ENCODE results near the gene SPOUT1.

Gene SPOUT1

DNA sequence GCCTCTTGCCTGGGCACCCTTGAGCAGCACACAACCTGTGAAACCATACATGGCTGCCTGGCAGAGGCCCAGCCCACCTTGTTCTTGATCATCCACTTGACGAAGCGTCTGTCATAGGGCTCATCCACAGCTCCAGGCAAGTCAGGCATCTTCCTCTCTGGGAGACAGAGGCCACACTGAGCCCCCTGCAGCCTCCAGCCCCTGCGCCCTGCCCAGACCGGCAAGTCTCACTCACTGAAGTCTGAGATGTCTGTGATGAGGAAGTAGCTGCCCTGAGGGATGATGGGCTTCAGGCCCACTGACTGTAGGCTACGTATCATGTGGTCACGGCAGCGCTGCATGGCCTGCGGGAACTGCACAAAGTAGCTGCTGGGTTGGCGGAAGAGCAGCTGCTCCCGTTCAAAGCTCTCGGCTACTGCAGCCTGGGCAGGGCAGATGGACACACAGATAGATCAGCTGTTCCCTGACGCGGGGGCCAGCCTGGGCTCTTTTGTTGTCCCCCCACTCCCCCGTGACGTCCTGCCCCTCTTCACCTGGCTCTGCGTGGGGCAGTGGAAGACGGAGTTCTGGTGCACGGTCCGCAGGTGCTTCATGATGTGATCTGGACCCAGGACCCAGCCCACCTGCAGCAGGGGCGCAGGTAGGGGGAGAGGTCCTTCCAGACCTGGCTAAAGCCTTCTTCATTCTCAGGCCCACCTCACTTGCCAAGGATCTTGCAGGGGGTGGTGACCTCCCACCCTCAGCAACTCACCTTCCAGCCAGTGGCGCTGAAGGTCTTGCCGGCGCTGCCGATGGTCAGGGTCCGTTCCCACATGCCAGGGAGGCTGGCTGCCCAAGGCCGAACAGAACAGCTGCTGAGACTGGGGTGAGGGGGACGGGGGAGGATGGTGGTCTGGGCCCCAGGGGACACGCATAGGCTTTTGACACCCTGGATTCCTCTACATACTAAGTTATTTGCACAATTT lies 5.9 kb upstream of the SPOUT1 start:
- no peak for FAIRE-seq

DNA sequence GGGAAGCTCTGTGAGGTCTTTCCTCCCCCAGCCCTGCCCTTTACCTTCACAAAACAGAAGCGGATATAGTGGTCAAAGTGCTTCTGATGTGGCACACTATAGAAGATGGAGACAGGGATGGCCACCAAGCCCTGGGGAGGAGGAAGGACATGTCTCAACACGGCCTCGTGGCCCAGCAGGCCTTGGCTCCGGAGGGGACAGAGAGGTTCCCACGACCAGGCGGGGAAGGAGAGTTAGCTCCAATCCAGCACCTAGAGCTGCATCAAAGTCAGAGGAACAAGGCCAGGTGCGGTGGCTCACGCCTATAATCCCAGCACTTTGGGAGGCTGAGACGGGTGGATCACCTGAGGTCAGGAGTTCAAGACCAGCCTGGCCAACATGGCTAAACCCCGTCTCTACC lies 4.1 kb upstream of the SPOUT1 start:
- no peak for FAIRE-seq

DNA sequence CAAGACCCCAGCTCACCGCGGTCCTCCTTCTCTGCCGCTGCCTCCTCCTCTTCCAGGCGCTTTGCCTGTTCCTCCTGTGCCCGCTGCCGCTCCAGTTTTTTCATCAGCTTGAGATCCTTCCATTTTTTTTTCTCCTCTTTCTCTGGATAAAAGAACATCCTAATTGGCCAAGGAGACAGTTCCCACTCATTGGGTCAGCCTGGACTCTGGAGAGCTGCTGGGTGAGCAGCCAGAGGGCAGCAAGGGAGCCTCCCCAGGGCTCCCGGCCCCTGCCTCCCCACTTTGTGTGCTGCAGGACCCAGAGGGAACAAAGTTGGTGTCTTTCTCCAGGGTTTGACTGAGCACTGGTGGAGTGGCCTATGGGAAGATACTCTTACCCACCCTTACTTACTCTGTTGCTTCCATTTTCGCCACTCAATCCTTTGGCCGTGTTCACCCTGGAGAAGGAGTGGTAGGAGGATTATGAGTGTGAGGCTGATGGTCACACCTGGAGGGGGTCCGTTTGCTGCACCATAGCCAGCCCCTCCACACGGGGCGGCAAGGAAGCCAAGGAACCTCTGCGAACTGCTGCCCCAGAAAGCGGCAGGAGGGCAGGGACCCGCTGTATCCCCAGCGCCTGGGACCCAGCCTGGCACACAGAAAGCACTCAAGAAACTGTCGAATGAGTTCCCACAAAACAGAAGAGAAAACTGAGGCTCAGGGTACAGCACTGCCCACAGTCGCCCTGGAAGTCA lies 708 bp downstream of the SPOUT1 start:
- no peak for FAIRE-seq

DNA sequence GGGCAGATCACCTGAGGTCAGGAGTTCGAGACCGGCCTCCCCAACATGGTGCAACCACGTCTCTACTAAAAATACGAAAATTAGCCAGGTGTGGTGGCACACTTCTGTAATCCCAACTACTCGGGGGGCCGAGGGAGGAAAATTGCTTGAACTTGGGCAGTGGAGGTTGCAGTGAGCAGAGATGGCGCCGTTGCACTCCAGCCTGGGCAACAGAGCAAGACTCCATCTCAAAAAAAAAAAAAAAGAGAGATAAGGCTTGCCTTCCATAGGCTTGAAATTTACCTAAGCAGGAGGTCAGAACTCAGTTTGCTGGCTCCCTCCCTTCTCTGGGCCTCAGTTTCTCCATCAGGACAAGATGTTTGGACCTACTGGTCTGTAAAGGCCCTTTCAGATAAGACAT lies 1.3 kb downstream of the SPOUT1 start:
- FAIRE-seq = no peak

DNA sequence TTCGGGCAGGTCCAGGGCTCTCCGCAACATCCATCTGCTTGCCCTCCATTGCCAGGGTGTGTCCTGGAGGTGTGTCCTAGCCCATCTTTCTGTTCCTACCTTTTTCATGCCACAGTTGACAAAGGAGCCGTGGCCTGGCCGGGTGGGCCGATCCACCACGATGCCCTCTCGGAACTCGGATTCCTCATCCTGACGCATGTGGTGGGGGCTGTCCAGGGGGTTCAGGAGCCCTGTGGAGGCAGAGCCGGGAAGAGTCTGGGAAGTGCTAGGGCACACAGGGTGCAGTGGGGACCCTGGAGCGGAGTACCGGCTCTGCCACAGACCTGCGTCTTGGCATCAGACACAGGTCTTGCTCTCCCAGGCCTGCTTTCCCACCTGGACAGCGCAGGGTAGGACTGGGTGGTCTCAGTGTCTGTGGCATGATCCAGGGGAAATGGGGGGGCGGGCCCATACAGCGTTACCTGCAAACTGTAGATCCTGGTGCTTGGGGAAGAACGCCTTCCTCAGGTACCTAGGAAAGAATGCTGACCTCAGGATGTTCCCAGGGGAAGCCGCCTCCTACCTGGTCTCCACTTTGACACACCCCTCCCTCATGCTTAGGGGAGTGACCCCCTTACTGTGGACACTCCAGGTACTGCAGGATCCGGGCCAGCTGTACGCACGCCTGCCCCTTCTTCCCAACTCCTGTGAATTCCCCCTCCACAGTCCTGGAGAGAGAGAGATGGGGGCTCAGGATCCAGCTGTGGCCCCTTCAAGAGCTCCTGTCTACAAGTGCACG lies 3.5 kb downstream of the SPOUT1 start:
- FAIRE-seq = no peak

DNA sequence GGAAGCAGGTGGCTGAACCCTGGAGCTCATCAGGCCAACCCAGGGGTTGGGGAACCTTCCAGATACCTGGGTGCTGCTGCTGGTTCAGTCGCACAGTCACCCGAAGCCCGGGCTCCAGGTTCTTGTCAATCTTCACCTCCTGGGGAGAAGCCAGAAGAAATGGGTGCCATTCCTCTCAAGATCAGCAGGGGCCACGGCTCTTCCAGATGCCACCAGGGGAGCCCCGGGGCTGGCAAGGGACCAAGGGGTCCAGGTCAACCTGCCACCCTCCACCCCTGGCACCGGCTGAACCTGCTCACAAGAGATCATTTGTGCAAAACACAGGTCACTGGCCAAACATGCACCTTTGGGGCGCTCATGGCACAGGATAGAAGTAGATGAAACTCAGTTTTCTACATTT lies 4.7 kb downstream of the SPOUT1 start:
- FAIRE-seq = no peak

DNA sequence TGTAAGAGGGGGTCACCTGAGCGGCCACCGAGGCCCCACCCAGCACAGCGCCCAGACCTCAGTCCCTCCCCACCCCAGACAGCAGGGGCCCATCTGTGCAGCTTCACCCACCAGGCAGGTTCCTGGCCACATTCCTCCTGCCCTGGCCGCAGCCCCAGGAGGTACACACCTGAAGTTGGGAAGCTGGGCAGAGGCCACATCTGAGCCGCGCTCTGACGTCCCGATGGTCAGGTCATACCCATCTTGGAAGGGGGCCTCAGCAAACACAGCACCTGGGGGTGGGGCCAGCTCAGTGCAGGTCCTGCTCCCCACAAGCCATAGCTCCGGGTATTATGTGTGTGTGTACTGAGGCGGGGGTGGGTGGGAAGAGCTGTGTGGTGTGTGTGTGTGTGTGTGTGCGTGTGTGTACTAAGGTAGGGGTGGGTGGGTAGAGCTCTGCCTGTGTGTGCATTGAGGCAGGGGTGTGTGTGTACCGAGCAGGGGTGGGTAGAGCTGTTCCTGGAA lies 5.6 kb downstream of the SPOUT1 start:
- no peak for FAIRE-seq

DNA sequence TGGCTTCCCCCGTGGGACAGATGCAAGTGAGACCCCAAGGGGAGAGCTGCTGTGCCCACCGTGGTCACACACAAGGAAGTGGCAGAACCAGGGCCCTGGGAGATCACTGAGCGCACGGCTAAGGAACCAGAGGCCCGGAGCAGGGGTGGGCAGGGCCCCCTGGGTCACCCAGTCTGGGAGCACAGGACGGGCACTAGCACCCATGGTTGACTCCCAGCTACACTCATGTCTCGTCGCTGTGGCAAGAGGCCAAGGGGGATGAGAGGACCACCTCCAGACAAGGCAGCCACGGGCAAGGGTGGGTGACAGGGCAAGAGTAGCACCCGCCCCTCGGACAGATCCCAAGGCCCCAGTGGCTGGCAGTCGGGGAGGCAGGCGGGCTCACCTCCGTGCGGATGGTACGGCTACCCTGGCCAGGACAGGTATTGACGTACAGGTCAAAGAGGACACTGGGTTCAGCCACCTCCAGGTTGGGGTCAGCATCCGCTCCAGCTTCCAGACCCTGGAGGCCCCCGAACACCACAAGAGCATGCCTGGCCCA lies 6.2 kb downstream of the SPOUT1 start:
- FAIRE-seq = no peak

DNA sequence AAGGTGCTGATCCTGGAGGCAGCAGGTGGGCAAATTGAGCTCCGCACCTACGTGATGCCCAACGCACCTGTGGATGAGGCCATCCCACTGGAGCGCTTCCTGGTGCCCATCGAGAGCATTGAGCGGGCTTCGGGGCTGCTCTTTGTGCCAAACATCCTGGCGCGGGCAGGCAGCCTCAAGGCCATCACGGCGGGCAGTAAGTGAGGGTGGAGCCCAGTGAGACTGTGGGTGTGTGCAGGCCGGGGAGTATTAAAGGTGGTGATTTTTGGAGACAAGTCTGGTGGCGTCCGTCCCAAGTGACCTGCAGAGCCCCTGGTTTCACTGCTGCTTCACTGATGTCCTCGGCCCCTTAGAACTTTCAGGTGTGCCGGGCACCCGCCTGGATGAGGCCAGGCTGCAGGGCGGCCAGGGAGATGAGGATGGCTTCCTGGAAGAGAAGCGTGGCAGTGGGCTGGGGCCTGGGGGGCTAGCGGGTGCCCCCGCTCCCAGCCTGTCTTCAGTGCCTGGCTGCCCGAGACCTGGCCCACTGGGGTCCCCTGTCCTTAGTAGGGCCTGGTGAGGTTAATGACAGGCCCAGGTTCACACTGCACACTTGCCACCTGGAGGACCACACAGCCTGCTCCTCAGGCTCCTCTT lies 7.1 kb downstream of the SPOUT1 start:
- FAIRE-seq = no peak

DNA sequence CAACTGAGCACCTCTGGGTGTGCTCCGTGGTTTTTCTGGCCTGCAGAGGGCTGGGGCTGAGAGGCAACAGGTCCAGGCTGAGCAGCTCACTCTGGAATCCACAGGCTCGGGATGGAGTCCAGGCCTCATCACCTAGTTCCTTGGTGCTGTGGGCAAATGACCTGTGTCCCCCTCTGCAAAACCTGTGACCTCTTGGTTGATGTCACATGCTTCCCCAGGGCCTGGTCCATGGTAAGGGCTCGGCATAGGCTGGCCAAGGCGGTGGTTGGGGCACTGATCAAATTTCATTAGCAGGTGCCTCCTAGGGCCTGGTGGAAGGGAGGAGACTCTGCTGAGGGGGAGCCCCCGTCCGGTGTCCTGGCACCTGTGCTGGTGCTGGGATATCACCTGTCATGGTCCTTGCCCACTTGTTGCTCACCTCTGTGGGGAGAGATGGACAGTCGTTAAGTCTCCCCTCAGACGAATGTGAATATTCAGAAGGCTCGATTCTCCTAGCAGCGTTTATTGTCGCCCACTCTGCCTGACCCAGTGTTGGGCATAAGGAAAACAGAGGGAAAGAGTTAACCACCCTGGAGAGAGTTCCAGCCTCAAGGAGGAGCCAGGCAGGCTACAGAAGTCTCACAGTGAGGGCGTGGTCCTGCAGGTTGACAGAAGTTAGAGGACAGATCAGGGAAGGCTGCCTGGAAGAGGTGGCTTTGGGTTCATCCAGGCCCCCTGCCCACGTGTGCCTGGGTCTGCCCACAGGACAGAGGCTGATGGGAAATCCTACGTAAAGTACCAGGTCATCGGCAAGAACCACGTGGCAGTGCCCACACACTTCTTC lies 7.8 kb downstream of the SPOUT1 start:
- no peak for FAIRE-seq

DNA sequence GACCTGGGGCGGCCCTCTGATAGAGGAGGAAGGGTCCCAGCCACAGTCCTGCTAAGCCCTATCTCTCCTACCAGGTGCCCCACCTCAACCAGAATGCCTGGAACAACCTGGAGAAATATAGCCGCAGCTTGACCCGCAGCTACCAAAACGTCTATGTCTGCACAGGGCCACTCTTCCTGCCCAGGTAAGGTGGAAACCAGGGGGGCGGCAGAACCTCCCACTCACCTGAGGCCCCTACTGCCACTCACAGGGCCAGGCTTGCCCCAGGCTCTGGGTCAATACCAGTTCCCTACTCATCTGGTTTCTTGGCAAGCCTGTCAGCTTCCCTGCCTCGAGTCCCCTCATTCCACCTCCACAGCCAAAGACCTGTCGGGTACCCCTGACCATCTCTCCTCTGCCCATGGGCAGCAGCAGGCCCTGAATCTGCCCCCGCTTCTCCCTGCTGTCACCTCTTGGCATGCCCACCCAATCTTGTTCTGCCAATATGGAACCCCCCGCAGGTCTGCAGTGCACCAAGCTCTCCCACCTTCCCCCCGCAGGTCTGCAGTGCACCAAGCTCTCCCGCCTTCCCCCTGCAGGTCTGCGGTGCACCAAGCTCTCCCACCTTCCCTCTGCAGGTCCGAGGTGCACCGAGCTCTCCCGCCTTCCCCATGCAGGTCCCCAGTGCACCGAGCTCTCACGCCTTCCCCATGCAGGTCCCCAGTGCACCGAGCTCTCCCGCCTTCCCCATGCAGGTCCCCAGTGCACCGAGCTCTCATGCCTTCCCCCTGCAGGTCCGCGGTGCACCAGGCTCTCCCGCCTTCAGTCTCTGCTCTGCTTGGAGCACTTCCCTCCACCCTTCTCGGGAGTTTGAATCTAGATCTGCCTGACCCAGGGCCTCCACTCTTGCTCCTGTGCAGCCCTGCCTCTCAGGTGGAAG lies 8.7 kb downstream of the SPOUT1 start:
- FAIRE-seq = no peak

DNA sequence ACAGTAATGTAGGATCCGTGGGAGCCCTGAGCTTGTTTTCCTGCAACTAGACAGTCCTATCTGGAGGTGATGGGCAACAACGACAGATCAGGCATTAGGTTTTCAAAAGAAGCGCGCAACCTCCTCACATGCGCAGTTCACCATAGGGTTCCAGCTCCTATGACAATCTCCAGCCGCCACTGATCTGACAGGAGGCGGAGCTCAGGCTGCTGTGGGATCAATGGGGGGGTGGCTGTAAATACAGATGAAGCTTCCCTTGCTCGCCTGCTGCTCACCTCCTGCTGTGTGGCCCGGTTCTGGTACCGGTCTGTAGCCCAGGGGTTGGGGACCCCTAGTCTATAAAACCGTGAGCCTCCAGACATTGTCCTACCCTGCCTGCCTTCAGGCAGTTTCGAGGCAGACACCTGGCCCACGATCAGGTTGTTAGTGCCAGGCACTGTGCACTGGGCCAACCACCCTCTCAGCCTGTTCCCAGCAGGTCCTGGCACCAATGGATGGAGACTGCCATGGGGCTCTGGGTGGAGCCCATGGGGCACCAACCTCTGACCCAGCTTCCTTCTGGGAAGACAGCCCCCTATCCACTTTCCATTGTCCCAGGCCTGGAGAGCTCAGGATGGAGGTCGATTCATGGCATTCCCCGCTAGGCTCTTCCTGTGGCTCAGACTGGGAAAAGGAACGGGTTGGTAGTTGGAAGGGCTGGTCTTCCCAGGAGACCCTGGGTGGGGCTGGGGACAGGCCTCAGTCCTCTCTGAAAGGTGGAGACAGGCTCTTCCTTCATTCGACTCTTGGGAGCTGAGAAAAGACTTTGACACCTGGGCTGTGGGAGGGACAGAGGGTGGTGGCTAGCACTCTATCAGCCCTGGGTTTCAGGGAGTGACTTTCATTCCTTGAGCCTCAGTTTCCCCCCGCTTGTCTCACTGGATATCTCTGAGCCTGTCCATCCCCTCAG lies 9.6 kb downstream of the SPOUT1 start:
- FAIRE-seq = no peak

DNA sequence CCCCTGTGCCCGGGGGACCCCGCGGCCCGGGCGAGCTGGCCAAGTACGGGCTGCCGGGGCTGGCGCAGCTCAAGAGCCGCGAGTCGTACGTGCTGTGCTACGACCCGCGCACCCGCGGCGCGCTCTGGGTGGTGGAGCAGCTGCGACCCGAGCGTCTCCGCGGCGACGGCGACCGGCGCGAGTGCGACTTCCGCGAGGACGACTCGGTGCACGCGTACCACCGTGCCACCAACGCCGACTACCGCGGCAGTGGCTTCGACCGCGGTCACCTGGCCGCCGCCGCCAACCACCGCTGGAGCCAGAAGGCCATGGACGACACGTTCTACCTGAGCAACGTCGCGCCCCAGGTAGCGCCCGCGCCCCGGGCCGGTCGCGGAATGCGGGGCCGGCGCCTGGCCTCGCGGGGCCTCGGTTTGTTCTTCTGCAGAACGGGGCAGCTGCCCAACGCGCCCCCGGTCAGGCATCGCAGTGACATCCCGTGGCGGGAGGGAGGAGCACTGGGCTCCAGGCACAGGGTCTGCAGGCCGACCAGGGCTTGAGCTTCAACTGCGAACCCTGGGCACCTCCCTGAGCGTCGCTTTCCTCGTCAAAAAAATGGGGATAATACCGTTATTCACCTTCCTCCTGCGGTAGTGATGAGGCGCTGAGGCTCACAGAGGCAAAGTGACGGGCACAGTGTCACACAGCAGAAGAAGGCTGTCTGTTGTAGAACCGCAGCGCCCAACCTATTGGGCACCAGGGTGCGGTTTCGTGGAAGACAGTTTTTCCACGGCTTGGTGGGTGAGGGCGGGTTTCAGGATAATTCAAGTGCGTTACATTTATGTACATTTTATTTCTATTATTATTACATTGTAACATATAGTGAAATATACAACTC lies 10.5 kb downstream of the SPOUT1 start:
- no peak for FAIRE-seq

DNA sequence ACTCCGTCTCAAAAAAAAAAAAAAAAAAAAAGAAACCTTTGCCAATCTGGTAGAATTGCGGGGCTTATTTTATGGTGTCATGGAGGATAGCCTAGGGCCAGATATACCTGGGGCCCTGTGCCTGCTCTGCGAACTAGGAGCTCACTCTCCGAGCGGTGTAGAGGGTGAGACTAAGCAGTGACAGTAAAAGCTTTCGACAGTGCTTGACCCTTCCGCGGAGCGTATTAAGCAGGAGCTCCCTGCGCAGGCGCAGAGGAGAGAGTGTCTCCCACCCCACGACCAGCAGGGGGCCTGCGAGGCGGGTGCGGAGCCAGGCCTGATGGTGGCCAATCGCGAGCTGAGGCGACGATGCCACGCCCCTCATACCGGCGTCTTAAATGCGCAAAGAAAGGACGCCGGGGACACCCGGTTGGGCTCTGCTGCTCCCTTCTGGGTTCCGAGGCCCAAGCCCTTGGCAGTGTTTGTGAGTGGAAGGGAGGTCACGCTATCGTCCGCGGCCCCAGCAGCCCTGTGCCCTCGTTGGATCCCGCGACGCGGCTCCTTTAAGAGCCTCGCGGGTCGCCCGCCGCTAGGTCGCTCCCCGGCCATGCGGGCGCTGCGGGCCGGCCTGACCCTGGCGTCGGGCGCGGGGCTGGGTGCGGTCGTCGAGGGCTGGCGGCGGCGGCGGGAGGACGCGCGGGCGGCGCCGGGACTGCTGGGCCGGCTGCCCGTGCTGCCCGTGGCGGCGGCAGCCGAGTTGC lies 11.3 kb downstream of the SPOUT1 start, which contains the start of gene ENDOG:
TSS of gene ENDOG (plus strand) at position 402 of the 740 bp plus-strand sequence. CDS start at position 587, 185 bp downstream.
- FAIRE-seq = peak; percentile 95

DNA sequence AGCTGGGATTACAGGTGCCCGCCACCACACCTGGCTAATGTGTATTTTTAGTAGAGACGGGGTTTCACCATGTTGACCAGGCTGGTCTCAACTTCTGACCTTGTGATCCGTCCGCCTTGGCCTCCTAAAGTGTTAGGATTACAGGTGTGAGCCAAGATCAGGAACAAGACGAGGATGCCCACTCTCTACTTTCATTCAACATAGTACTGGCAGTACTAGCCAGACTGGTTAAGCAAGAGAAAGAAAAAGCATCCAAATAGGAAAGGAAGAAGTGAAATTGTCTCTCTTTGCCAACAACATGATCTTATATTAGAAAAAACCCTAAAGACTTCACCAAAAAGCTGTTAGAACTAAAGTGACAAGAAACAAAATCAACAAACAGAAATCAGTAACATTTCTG lies 18.7 kb downstream of the SPOUT1 start:
- no peak for FAIRE-seq

DNA sequence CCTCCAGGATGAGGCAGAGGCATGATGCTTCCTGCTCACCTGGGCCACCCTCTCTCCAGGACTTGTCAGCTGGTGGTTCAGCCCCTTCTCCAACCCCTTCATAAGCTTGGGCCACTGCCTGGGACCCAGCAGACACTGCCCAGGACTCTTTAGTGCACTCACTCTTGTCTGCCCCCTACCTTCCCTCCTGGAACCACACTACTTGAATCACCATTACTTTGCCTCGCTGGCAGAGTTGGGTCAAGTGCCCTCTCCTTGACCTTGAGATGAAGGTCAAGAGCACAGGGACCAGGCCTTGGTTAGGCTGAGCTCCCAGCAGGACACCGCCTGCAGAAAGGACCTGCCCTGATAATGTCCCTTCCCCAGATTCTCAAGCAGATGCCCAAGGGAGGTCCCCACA lies 19.8 kb downstream of the SPOUT1 start:
- FAIRE-seq = no peak

DNA sequence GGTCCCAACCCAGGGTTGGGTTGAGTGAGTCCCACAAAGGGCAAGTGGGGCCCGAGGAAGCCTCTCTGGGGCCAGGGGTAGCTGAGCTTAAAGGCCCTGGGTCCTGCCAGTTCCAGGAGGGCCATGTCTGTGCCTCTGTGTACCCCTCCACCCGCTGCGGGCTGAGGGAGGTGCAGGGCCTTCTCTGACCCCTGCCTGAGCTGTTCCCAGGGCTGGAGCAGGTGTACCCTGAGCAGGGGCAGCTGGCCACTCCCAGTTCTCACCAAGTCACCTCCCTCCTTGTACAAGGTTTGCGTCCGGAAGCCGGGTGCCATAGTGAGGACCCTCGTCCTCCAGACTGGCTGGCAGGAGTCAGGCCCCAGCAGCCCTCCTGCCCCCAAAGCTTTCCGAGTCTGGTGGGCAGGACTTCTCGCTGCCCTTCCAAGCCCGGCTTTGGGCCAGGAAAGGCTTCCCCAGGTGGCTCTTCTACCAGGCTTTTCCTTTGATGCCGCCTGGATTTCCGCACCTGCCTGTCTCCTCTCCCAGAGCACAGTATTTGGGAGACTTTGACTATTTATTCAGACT lies 20.5 kb downstream of the SPOUT1 start:
- FAIRE-seq = no peak

All from G401.6 (cell line).